ENCODE data around the gene TAS2R14. TPM values are rescaled to one million over a fixed set of nuclear protein-coding genes. Genes with fewer than 3 reads are reported as not detected.

TAS2R14 gene
- total and polyA plus RNA-seq, 12 donors, result 0.30 to 1.7 (median 0.91) TPM

GRCh38 chr12:10919809-10920208, 19.3 kb downstream of the TAS2R14 start:
- Histone ChIP-seq H3K36me3 (no peaks in the 10 kb centered on the region), H3K9me3 (no peaks in the 10 kb centered on the region), H3K4me1 (no peaks in the 10 kb centered on the region), H3K27ac (no peak overlapping the region), H3K27me3 (no peaks in the 10 kb centered on the region), H3K4me3 (no peak overlapping the region)
- intact Hi-C loops (cut with DNase I), result no loop called here
- TF ChIP-seq, protein P1, sequence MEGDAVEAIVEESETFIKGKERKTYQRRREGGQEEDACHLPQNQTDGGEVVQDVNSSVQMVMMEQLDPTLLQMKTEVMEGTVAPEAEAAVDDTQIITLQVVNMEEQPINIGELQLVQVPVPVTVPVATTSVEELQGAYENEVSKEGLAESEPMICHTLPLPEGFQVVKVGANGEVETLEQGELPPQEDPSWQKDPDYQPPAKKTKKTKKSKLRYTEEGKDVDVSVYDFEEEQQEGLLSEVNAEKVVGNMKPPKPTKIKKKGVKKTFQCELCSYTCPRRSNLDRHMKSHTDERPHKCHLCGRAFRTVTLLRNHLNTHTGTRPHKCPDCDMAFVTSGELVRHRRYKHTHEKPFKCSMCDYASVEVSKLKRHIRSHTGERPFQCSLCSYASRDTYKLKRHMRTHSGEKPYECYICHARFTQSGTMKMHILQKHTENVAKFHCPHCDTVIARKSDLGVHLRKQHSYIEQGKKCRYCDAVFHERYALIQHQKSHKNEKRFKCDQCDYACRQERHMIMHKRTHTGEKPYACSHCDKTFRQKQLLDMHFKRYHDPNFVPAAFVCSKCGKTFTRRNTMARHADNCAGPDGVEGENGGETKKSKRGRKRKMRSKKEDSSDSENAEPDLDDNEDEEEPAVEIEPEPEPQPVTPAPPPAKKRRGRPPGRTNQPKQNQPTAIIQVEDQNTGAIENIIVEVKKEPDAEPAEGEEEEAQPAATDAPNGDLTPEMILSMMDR (IDR thresholded peaks at IDR 0.05), result no peak
- WGBS, 2 donors, result 91 to 97% methylated on average over 1 of the region's 1 CpG
- ATAC-seq (no peak), DNase-seq (no peak)

DNA sequence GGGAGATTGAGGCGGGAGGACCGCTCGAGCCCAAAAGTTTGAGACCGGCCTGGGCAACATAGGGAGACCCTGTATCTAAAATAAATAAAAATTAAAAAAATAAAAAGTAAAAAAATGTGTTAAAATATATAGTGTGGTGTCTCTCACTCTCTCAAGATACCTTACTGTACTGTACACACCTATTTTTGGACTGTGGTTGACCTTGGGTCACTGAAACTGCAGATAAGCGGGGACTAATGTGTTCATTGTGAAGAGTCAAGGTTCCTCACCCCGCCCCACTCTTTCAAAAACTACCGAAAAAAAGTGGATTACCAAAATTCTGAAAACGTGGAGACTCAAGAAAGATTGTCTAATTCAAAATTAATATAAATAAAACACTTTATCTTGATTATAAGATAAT, 28.7 kb downstream of the TAS2R14 start:
- H3K4me3 ChIP-seq, result no peak overlapping the region
- ATAC-seq, result peak in 1 of 8 donors; percentile 62
- intact Hi-C loops (cut with DNase I), result no loop called here
- no peak overlapping the region for H3K27ac ChIP-seq
- peaks cover 0 to 15% (median 0%) of the 10 kb centered on the region in 9 donors for H3K36me3 ChIP-seq
- peaks cover 0 to 17% (median 0%) of the 10 kb centered on the region in 11 donors for H3K9me3 ChIP-seq
- no peaks in the 10 kb centered on the region for H3K27me3 ChIP-seq
- TF ChIP-seq, protein P1 (IDR thresholded peaks at IDR 0.05), result no peak
- WGBS, 2 donors, result 86 to 94% methylated on average over 8 of the region's 8 CpGs
- no peaks in the 10 kb centered on the region for H3K4me1 ChIP-seq
- no peak for DNase-seq

DNA sequence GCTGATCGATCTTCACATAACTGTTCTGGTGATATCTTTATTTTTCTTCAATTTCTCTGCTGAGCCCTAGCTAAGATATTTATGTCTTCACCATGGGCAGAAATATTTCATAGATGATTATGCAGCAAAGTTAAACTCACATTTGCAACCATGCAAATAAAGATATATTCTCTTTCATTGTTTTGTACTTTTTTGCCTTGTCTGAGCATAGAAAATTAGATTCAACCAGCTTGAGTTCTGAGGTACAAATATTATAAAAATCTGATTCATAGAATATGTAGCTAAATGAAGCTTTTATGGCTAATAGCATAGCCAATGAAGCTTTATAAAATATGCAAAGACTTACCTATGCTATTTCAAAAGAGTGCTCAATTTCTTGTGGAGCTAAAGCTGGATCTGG, 29.6 kb downstream of the TAS2R14 start, which contains the start of gene TAS2R13:
Gene TAS2R13, minus strand, starts transcription at position 101 of the 400 bp plus-strand sequence. CDS start 264 bp downstream, outside the sequence.
- WGBS, 2 donors, result 94 to 95% methylated on average over 1 of the region's 1 CpG
- Histone ChIP-seq H3K9me3 (peaks cover 0 to 26% (median 8%) of the 10 kb centered on the region in 11 donors), H3K4me1 (no peaks in the 10 kb centered on the region), H3K4me3 (no peak within 1 kb of the TSS), H3K27ac (no peak within 1 kb of the TSS), H3K27me3 (no peaks in the 10 kb centered on the region), H3K36me3 (peaks cover 0 to 24% (median 0%) of the 10 kb centered on the region in 9 donors)
- intact Hi-C loops (cut with DNase I), result no loop called here
- TF ChIP-seq, protein P1 (IDR thresholded peaks at IDR 0.05), result no peak
- no peak for ATAC-seq
- DNase-seq, result no peak

DNA sequence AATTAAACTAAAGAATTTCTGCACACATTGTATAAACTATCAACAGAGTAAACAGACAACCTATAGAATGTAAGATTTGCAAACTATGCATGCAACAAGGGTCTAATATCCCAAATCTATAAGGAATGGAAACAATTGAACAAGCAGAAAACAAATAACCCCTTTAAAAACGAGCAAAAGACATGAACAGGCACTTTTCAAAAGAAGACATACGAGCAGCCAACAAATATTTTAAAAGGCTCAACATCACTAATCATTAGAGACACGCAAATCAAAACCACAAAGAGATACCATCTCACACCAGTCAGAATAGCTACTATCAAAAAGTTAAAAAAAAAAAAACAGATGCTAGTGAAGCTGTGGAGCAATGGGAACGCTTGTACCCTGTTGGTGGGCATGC, 34.4 kb downstream of the TAS2R14 start:
- peaks cover 0 to 55% (median 30%) of the 10 kb centered on the region in 11 donors for H3K9me3 ChIP-seq
- WGBS, 2 donors, result 95 to 98% methylated on average over 4 of the region's 4 CpGs

More for the DNA sequence above, 34.4 kb downstream of the TAS2R14 start:
- Histone ChIP-seq H3K4me3 (no peak overlapping the region), H3K27ac (no peak overlapping the region), H3K27me3 (no peaks in the 10 kb centered on the region), H3K36me3 (peaks cover 0 to 22% (median 0%) of the 10 kb centered on the region in 9 donors), H3K4me1 (no peaks in the 10 kb centered on the region)
- no peak for DNase-seq
- ATAC-seq, result no peak
- intact Hi-C loops (cut with DNase I), result no loop called here
- TF ChIP-seq, protein P1 (IDR thresholded peaks at IDR 0.05), result no peak
